WTC11 (cell line): Measurements from ENCODE around the gene POU3F1. TPM values are rescaled to one million over a fixed set of nuclear protein-coding genes. Genes with fewer than 3 reads are reported as not detected.

Source experiments
- ATAC-seq: fragments of 200-7000 bp; cut with Tn5 transposase; 2 replicates; pipeline ENCODE4 v1.10.0; 2021; ENCODE audit warnings: mild to moderate bottlenecking, moderate library complexity
- CTCF ChIA-PET: fragments of 300-600 bp; sonication (Branson Sonifier 250); formaldehyde crosslinking; loops from one replicate; lab custom pipeline; 2021; ENCODE audit warnings: antibody characterized with exemption; lab: Charles Lee
- POLR2A ChIA-PET: fragments of 350-600 bp; sonication (Branson Sonifier 250); formaldehyde crosslinking; loops from one replicate; lab custom pipeline; 2021; ENCODE audit warnings: antibody characterized with exemption; lab: Charles Lee
- DNase-seq: peaks from one replicate; pipeline ENCODE4 v3.0.0; 2021; ENCODE audit warnings: low spot score
- H3K27ac Mint-ChIP-seq: 2 replicates; pipeline ENCODE4 v1.8.0; 2021; ENCODE audit warnings: mixed read lengths
- H3K27me3 Mint-ChIP-seq: 2 replicates; pipeline ENCODE4 v1.8.0; 2021; ENCODE audit warnings: low read depth, mild to moderate bottlenecking, moderate library complexity, mixed read lengths
- H3K36me3 Mint-ChIP-seq: 2 replicates; pipeline ENCODE4 v1.8.0; 2021; ENCODE audit warnings: mixed read lengths
- H3K4me1 Mint-ChIP-seq: 2 replicates; pipeline ENCODE4 v1.8.0; 2022; ENCODE audit warnings: mixed read lengths
- H3K4me3 Mint-ChIP-seq: 2 replicates; pipeline ENCODE4 v1.8.0; 2021; ENCODE audit warnings: mild to moderate bottlenecking, moderate library complexity, mixed read lengths
- H3K9me3 Mint-ChIP-seq: 2 replicates; pipeline ENCODE4 v1.8.0; 2021; ENCODE audit warnings: mixed read lengths
- CREM ChIP-seq: sonication (generic); formaldehyde crosslinking; IDR thresholded peaks from 2 replicates; pipeline ENCODE4 v1.8.1; 2022; ENCODE audit warnings: mild to moderate bottlenecking, missing genetic modification reagents, moderate library complexity
- KAT7 ChIP-seq: sonication (generic); formaldehyde crosslinking; IDR thresholded peaks from 2 replicates; pipeline ENCODE4 v1.8.1; 2023; ENCODE audit warnings: missing genetic modification reagents, mild to moderate bottlenecking, borderline replicate concordance
- NFATC4 ChIP-seq: fragments of 250-450 bp; sonication (Bioruptor Pico); IDR thresholded peaks from 2 replicates; pipeline ENCODE4 v1.9.0; 2021; ENCODE audit warnings: mild to moderate bottlenecking
- NFE2L1 ChIP-seq: sonication (generic); formaldehyde crosslinking; IDR thresholded peaks from 2 replicates; pipeline ENCODE4 v1.8.1; 2023; ENCODE audit warnings: missing genetic modification reagents
- PRRX2 ChIP-seq: fragments of 250-450 bp; sonication (Bioruptor Pico); IDR thresholded peaks from 2 replicates; pipeline ENCODE4 v1.8.0; 2021; ENCODE audit warnings: mild to moderate bottlenecking
- RELA ChIP-seq: sonication (generic); formaldehyde crosslinking; IDR thresholded peaks from 2 replicates; pipeline ENCODE4 v1.8.1; 2022; ENCODE audit warnings: missing genetic modification reagents, mild to moderate bottlenecking, borderline replicate concordance
- RORB ChIP-seq: fragments of 250-450 bp; sonication (Bioruptor Pico); IDR thresholded peaks from 2 replicates; pipeline ENCODE4 v1.9.0; 2021; ENCODE audit warnings: mild to moderate bottlenecking
- ZNF317 ChIP-seq: sonication (generic); formaldehyde crosslinking; IDR thresholded peaks from 2 replicates; pipeline ENCODE4 v1.8.1; 2023; ENCODE audit warnings: low read depth, mild to moderate bottlenecking, moderate library complexity, missing genetic modification reagents, borderline replicate concordance
- ZNF396 ChIP-seq: fragments of 250-450 bp; sonication (Bioruptor Pico); IDR thresholded peaks from 2 replicates; pipeline ENCODE4 v1.8.0; 2021; ENCODE audit warnings: mild to moderate bottlenecking, moderate library complexity, borderline replicate concordance
- ZNF671 ChIP-seq: fragments of 250-450 bp; sonication (Bioruptor Pico); IDR thresholded peaks from 2 replicates; pipeline ENCODE4 v1.8.0; 2021; ENCODE audit warnings: mild to moderate bottlenecking
- total RNA-seq: library from RNA; stranded (reverse); gene quantifications from 3 replicates; pipeline ENCODE4 v1.2.3, GENCODE V29; 2021
- TF ChIP-seq, protein P1 (sequence below): sonication (generic); formaldehyde crosslinking; IDR thresholded peaks from 2 replicates; pipeline ENCODE4 v1.8.0; 2023; ENCODE audit warnings: mild to moderate bottlenecking, missing genetic modification reagents
- TF ChIP-seq, protein P2 (sequence below): sonication (generic); formaldehyde crosslinking; IDR thresholded peaks from 2 replicates; pipeline ENCODE4 v1.8.1; 2023; ENCODE audit warnings: mild to moderate bottlenecking, missing genetic modification reagents, moderate library complexity
- TF ChIP-seq, protein P3 (sequence below): sonication (generic); formaldehyde crosslinking; IDR thresholded peaks from 2 replicates; pipeline ENCODE4 v1.8.0; 2023; ENCODE audit warnings: missing genetic modification reagents, mild to moderate bottlenecking, borderline replicate concordance
- TF ChIP-seq, protein P4 (sequence below): sonication (generic); formaldehyde crosslinking; IDR thresholded peaks from 2 replicates; pipeline ENCODE4 v1.8.1; 2022; ENCODE audit warnings: low read depth, mild to moderate bottlenecking, moderate library complexity, missing genetic modification reagents, borderline replicate concordance
- TF ChIP-seq, protein P5 (sequence below): sonication (generic); formaldehyde crosslinking; conservative IDR thresholded peaks from 2 replicates; pipeline ENCODE4 v1.8.1; 2023; ENCODE audit warnings: mild to moderate bottlenecking, low read depth, missing genetic modification reagents, moderate library complexity

POU3F1 gene
- total RNA-seq, 1 experiment from 2014 or later = 18.9 TPM

DNA sequence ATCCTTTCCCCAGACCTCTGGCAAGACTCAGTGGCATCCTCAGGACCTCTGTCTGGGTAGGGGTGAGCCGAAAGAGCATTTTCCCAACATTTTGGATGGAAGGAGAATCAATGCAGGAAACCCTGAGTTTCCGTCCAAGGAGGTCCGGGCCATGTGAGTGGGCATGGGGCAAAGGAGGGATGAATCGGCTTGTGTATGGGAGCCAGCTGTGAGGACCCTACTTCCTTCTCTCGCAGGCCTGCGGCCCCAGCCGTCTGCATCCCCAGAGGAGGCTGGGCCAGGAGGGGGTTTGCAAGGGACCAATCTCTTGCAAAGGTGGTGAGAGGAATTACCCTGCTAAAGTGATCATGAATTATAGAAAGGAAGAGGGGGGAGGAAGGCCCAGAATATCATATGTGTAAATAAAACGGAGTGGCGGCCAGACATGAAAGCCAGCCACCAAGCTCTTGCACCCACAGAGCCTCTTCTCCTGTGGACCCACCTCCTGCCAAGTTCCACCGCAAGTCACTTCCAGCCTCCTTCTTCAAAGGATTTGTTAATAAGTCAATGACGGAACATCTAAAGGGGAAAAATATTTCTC is 48.2 kb upstream of the POU3F1 start:
- no peaks in the 10 kb centered on the region for H3K36me3 Mint-ChIP-seq
- peak overlapping the region; percentile 44; the same call in 1 of the 2 replicates for H3K27ac Mint-ChIP-seq
- H3K27me3 Mint-ChIP-seq = no peaks in the 10 kb centered on the region
- H3K4me3 Mint-ChIP-seq = no peak overlapping the region
- no peak for DNase-seq
- H3K9me3 Mint-ChIP-seq = no peaks in the 10 kb centered on the region
- ChIA-PET CTCF (interaction anchor here (0.7 to 1.5 kb wide), 3 partner anchors 23 to 339 kb away, joined by 3 to 4 read pairs (median 3); no protein-coding TSS in a partner anchor), POLR2A (no interaction called here)
- TF ChIP-seq, protein P1, sequence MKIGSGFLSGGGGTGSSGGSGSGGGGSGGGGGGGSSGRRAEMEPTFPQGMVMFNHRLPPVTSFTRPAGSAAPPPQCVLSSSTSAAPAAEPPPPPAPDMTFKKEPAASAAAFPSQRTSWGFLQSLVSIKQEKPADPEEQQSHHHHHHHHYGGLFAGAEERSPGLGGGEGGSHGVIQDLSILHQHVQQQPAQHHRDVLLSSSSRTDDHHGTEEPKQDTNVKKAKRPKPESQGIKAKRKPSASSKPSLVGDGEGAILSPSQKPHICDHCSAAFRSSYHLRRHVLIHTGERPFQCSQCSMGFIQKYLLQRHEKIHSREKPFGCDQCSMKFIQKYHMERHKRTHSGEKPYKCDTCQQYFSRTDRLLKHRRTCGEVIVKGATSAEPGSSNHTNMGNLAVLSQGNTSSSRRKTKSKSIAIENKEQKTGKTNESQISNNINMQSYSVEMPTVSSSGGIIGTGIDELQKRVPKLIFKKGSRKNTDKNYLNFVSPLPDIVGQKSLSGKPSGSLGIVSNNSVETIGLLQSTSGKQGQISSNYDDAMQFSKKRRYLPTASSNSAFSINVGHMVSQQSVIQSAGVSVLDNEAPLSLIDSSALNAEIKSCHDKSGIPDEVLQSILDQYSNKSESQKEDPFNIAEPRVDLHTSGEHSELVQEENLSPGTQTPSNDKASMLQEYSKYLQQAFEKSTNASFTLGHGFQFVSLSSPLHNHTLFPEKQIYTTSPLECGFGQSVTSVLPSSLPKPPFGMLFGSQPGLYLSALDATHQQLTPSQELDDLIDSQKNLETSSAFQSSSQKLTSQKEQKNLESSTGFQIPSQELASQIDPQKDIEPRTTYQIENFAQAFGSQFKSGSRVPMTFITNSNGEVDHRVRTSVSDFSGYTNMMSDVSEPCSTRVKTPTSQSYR (CRISPR knock-in tag) = no peak
- TF ChIP-seq, protein P2, sequence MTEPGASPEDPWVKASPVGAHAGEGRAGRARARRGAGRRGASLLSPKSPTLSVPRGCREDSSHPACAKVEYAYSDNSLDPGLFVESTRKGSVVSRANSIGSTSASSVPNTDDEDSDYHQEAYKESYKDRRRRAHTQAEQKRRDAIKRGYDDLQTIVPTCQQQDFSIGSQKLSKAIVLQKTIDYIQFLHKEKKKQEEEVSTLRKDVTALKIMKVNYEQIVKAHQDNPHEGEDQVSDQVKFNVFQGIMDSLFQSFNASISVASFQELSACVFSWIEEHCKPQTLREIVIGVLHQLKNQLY (CRISPR knock-in tag) = no peak
- TF ChIP-seq RORB (no peak), RELA (CRISPR knock-in tag) (no peak), CREM (CRISPR knock-in tag) (no peak), PRRX2 (CRISPR knock-in tag) (no peak), NFATC4 (CRISPR knock-in tag) (no peak), NFE2L1 (CRISPR knock-in tag) (no peak), KAT7 (CRISPR knock-in tag) (no peak), ZNF317 (no peak), ZNF396 (no peak), ZNF671 (no peak)
- TF ChIP-seq, protein P3, sequence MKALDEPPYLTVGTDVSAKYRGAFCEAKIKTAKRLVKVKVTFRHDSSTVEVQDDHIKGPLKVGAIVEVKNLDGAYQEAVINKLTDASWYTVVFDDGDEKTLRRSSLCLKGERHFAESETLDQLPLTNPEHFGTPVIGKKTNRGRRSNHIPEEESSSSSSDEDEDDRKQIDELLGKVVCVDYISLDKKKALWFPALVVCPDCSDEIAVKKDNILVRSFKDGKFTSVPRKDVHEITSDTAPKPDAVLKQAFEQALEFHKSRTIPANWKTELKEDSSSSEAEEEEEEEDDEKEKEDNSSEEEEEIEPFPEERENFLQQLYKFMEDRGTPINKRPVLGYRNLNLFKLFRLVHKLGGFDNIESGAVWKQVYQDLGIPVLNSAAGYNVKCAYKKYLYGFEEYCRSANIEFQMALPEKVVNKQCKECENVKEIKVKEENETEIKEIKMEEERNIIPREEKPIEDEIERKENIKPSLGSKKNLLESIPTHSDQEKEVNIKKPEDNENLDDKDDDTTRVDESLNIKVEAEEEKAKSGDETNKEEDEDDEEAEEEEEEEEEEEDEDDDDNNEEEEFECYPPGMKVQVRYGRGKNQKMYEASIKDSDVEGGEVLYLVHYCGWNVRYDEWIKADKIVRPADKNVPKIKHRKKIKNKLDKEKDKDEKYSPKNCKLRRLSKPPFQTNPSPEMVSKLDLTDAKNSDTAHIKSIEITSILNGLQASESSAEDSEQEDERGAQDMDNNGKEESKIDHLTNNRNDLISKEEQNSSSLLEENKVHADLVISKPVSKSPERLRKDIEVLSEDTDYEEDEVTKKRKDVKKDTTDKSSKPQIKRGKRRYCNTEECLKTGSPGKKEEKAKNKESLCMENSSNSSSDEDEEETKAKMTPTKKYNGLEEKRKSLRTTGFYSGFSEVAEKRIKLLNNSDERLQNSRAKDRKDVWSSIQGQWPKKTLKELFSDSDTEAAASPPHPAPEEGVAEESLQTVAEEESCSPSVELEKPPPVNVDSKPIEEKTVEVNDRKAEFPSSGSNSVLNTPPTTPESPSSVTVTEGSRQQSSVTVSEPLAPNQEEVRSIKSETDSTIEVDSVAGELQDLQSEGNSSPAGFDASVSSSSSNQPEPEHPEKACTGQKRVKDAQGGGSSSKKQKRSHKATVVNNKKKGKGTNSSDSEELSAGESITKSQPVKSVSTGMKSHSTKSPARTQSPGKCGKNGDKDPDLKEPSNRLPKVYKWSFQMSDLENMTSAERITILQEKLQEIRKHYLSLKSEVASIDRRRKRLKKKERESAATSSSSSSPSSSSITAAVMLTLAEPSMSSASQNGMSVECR (CRISPR knock-in tag) = no peak
- TF ChIP-seq, protein P4, sequence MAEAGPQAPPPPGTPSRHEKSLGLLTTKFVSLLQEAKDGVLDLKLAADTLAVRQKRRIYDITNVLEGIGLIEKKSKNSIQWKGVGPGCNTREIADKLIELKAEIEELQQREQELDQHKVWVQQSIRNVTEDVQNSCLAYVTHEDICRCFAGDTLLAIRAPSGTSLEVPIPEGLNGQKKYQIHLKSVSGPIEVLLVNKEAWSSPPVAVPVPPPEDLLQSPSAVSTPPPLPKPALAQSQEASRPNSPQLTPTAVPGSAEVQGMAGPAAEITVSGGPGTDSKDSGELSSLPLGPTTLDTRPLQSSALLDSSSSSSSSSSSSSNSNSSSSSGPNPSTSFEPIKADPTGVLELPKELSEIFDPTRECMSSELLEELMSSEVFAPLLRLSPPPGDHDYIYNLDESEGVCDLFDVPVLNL (CRISPR knock-in tag) = no peak
- TF ChIP-seq, protein P5, sequence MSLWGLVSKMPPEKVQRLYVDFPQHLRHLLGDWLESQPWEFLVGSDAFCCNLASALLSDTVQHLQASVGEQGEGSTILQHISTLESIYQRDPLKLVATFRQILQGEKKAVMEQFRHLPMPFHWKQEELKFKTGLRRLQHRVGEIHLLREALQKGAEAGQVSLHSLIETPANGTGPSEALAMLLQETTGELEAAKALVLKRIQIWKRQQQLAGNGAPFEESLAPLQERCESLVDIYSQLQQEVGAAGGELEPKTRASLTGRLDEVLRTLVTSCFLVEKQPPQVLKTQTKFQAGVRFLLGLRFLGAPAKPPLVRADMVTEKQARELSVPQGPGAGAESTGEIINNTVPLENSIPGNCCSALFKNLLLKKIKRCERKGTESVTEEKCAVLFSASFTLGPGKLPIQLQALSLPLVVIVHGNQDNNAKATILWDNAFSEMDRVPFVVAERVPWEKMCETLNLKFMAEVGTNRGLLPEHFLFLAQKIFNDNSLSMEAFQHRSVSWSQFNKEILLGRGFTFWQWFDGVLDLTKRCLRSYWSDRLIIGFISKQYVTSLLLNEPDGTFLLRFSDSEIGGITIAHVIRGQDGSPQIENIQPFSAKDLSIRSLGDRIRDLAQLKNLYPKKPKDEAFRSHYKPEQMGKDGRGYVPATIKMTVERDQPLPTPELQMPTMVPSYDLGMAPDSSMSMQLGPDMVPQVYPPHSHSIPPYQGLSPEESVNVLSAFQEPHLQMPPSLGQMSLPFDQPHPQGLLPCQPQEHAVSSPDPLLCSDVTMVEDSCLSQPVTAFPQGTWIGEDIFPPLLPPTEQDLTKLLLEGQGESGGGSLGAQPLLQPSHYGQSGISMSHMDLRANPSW (CRISPR knock-in tag) = no peak
- ATAC-seq = no peak
- peaks cover 66% of the 10 kb centered on the region for H3K4me1 Mint-ChIP-seq
